ENCODE data around the gene MELTF.

DNA sequence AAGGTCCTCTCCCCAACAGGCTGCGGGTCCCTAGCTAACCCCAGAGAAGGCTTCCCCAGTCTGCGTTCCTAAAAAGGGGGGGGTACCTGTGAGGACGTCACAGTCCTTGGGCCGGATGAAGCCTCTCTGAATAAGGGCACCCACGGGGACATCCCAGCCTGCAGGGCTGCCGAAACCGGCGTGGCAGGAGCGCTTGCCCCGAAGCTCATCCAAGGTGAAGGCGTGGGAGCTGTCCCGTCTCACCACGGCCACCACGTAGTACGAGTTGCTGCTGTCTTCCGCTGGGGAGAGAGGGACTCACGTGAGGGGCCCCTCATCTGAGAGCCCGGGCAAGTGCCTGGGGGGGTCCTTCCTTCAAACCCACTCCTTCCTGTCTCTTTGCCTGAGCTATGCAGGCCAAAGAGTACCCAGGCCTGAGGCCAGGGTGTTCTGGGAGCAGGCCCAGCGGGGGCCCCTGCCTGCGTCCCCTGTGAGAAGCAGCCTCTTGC is 20.0 kb downstream of the MELTF start:
- TF ChIP-seq SUZ12 (IDR thresholded peaks at IDR 0.05; ENCODE audit: extremely low read depth, insufficient read depth, insufficient read length) (no peak), ZNF274 (IDR thresholded peaks at IDR 0.05; ENCODE audit: low read depth, low read length) (no peak), YY1 (IDR thresholded peaks at IDR 0.05; ENCODE audit: insufficient read depth, insufficient read length) (no peak)

Measured in NT2/D1 (cell line).